ENCODE results near the gene CAMK1.

DNA sequence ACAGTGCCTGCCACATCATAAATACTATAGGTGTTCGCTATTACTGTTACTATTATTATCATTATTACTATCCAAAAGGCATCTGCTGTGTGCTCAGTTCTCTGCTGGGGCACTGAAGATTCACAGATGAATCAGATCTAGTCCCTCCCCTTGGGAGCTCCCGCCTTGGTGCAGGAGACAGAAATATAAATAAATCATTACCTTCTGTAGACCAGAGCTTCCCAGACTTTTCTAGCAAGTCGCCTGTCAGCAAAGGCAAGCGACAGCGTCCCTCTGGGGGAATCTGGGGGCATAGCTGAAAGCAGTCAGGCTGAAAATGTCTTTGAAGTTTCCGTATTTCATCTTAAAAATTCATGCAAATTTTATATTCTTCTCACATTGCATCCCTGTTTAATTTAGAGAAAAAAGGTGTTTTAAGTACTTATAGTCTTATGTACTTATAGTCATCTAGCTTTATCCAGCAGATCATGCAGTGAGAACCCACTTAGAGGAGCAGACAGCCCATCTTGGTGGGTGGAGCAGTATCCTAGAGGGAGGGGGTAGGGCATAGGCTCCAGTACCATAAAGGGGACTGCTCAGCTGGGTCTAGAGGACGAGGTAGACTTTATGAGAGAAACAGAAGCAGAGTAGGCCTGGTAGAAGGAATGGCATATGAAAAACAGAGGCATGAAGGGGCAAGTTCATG lies 48.6 kb downstream of the CAMK1 start:
- TF ChIP-seq, protein P1, sequence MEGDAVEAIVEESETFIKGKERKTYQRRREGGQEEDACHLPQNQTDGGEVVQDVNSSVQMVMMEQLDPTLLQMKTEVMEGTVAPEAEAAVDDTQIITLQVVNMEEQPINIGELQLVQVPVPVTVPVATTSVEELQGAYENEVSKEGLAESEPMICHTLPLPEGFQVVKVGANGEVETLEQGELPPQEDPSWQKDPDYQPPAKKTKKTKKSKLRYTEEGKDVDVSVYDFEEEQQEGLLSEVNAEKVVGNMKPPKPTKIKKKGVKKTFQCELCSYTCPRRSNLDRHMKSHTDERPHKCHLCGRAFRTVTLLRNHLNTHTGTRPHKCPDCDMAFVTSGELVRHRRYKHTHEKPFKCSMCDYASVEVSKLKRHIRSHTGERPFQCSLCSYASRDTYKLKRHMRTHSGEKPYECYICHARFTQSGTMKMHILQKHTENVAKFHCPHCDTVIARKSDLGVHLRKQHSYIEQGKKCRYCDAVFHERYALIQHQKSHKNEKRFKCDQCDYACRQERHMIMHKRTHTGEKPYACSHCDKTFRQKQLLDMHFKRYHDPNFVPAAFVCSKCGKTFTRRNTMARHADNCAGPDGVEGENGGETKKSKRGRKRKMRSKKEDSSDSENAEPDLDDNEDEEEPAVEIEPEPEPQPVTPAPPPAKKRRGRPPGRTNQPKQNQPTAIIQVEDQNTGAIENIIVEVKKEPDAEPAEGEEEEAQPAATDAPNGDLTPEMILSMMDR (IDR thresholded peaks at IDR 0.05; ENCODE audit: insufficient read depth, low read depth, low read length): no peak
- no peak for TF ChIP-seq EZH2 (IDR thresholded peaks at IDR 0.05; ENCODE audit: insufficient read depth, low read length)

Measured in astrocyte (in vitro differentiated cells and primary cell).